GM19452 (cell line): Measurements from ENCODE around the gene AP1M1.

Source experiments
- ATAC-seq: cut with Tn5 transposase; IDR thresholded peaks from one replicate; pipeline ENCODE4 v1.9.1; 2021; ENCODE audit not compliant: unreplicated experiment

The AP1M1 gene

GRCh38 chr19:16185123-16185767 is 12.5 kb upstream of the AP1M1 start, which contains the start of gene FAM32A:
Gene FAM32A, plus strand, starts transcription at chr19:16185410. Its CDS starts 33 bp downstream, at chr19:16185443.
- peak; percentile 83 for ATAC-seq

GRCh38 chr19:16185768-16186123 is 12.0 kb upstream of the AP1M1 start:
- no peak for ATAC-seq

DNA sequence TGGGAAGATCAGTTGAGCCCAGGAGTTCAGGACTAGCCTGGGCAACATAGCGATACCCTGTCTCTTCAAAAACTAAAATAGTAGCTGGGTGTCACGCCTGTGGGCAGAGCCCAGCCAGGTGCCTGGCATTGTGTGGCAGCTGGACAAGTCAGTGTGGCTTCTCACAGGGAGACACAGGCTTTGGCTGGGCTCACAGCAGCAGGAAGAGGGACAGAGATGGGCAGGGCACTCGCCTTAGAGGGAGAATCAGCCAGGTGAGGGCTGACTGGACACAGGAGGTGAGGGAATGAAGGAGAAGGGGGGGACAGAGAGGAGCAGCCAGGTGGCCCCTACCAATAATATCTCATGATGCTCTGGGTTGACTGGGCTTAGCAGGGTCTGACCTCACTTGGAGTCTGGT is 9.2 kb upstream of the AP1M1 start:
- no peak for ATAC-seq

- no peak for ATAC-seq
These were observed 7.5 kb upstream of the AP1M1 start for GRCh38 chr19:16190198-16190597.

GRCh38 chr19:16190736-16191135 is 7.0 kb upstream of the AP1M1 start:
- no peak for ATAC-seq

DNA sequence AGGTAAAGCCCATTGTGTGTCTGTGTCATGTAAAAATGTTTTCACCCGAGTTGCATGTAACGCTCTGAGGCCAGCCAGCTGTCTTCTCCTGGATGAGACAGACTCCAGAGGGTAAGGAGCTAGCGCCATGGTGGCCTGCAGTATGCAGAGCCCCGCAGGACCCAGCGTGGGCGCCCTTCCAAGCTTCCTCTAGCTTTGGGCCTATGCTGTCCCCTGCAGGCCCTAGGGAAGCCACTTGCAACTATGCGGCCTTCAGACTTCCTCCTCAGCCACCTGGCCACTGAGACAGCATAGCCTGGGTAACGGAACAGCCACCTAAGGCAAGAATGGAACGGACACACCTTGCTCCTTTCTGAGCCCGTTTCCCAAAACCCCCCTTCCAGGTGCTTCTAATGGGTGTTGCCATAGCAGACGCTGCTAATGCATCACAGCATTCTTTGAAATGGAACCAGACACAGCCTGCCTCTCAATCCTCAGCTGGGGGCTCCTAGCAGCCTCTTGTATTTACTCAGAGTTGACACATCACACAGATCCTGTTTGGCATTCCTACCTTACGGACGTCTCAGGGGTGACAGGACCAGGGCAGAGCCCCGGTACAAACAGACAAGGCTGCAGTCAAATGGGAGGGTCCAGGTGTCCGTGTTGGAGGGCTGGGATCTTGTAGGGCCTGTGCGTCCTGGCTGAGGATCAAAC is 6.3 kb upstream of the AP1M1 start:
- ATAC-seq, result no peak

DNA sequence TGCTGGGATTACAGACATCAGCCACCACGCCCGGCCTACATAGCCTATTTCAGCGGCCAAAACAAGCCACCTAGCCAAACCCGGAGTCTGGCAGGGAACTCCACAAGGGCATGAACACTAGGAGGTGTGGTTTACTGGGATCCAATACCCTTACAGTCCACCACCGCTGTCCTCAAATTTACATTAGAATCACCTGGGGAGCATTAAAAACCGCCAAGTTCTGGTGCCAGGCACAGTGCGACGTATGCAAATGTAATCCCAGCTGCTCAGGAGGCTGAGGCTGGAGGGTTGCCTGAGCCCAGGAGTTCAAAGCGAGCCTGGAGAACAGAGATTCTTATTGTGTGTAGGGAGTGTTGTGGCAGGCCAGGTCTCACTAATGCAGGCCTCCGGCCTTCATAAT is 4.2 kb upstream of the AP1M1 start:
- ATAC-seq, result no peak

GRCh38 chr19:16197188-16197621 is 506 bp upstream of the AP1M1 start:
- ATAC-seq, result no peak

- no peak for ATAC-seq
These were observed 600 bp downstream of the AP1M1 start for GRCh38 chr19:16198370-16198651.

GRCh38 chr19:16199275-16199932 is 1.7 kb downstream of the AP1M1 start:
- ATAC-seq, result no peak

DNA sequence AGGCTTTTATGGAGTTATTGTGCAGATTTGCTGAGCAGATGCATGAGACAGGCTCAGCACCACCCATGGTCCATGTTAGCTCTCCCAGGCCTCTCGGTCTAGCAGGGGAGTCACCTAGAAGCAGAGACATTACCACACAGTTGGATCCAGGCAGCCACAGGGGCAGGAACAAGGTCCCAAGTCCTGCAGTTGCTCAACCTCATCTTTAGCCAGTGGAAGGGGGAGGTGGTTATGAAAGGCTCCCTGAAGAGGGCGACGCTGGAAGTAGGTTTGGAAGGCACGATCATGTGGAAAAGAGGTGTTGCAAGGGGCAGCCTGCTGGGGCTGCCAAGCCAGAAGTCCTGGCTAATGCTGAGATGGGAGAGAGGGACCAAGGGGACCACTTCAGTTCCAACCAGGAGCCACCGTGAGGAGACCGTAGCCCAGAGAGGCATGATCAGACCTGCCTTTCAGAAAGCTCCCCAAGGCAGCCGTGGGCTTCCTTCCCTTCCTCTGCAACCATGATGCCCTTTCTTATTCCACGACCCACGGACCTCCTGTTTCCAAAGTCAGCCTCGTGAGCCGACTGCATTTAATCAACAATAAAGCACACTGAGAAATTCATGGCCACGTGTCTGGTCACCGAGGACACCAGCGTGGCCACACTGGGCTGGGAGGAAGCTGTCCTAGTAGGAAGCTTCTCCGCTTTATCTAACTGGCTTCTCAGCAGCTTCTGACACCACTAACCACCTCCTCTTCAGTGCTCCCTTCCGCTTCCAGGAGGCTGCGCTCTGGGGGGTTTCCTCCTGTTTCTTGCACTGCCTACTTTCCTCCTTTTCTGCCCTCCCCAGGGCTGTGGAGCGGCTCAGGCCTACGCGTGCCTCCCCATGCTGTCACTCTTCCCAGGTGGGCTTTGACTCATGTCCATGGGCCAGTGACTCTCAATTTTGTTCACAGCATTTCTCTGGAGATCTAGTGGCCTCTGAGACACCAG is 2.6 kb downstream of the AP1M1 start:
- no peak for ATAC-seq

DNA sequence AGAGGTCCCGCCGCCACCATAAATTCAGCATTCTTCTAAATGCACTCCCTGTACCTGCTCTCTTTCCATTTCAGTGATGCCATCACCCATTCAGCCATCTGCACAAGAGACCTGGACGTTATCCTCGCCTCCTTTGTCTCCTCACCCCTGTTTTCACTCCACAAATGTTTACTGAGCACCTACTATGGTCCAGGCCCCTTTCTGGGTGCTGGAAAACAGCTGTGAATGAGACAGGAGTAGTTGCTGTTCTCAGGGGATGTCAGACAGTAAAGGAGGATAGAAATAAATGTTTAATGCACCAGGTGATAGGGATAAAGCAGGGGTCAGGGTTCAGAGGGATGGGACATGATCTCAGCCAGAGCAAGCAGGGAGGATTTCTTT is 3.3 kb downstream of the AP1M1 start:
- ATAC-seq, result no peak

DNA sequence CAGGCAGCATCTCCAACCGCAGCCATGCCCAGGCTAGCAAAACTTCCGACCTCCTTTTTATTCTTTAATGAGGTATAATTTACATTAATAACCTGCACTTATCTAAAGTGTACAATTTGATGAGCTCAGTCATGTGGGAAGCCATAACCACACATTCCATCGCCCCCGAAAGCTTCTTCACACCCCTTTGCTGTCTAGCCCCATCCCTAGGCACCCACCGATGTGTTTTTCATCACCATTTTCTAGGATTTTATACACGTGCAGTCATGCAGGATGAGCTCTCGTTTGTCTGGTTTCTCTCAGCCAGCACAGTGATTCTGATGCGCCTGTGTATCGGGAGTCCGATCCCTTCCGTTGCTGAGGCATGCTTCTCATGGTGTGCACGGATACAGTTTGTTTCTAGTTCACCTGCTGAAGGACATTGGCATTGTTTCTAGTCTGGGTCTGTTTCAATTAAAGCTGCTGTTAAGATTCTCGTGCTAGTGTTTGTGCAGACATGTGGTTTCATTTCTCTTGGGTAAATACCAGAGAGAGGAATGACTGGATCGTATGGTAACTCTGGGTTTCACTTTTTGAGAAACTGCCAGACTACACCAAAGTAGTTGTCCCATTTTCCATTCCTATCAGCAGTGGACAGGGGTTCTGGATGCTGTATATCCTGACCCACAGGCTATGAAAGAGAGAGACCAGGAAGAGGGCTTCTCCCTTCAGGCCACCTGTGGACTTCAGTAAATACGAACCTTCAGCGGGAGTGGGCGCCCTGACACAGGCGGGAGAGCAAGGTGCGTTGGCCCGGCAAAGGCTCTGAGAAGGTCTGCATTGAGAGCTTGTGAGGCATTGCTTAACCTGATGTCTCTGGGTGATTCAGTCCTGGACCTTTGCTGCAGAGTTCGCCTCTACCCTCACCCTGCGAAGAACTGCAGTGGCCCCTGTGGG is 4.9 kb downstream of the AP1M1 start:
- ATAC-seq, result no peak

DNA sequence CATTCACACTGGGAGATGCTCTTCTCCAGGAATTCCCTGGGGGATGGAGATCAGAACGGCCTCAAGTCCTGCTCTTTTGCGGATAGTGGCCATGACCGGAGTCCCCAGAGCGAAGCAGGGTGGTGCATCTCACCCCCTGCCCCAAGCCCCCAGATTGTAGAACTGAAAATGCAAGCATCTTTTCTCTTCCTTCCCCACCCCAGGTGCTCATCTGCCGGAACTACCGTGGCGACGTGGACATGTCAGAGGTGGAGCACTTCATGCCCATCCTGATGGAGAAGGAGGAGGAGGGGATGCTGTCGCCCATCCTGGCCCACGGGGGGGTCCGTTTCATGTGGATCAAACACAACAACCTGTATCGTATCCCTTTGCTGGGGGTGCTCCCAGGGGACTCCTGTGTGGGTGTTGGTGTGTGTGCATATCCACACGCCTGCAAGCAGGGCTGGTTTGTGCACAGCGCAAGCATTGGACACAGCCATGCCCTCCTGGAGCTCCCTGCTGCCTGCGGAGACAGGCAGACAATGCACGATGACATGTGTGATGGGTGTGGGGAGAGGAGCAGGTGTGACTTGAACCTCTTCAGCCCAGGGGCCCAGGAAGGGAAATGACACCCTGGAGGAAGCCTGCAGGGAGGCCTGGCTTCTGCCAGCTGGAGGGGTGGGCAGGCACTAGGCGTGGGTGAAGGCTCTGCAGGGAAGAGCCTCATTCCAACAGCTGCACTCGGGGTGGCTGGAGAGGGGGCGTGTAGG is 5.7 kb downstream of the AP1M1 start:
- ATAC-seq, result no peak

GRCh38 chr19:16204005-16204294 is 6.2 kb downstream of the AP1M1 start:
- no peak for ATAC-seq

GRCh38 chr19:16205205-16206045 is 7.7 kb downstream of the AP1M1 start:
- no peak for ATAC-seq

- ATAC-seq, result no peak
These were observed 8.4 kb downstream of the AP1M1 start for GRCh38 chr19:16206046-16206605.

DNA sequence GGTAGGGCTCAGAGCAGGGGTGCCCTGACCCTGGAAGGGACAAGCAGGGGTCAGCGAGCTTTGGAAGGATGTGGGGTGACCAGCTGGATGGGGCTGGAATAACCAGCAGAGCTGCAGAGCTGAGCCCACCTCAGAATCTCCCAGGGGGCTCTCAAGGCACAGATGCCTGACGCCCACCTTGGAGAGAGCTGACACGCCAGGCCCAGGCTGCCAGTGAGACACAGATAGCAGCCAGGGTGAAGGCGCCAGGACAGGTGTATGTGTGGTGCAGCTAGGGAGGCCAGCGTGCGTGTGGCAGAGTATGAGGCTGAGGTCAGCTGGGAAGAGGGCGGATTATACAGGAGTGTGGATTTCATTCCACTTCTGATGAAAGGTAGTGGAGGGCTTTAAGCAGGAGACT is 8.9 kb downstream of the AP1M1 start:
- ATAC-seq, result no peak

- ATAC-seq, result no peak
These were observed 9.4 kb downstream of the AP1M1 start for GRCh38 chr19:16207063-16207462.
